Subcutaneous adipose tissue (tissue), 4 donors: ENCODE measurements around the gene PBX1. TPM values are rescaled to one million over a fixed set of nuclear protein-coding genes. Genes with fewer than 3 reads are reported as not detected.

Source experiments
- CTCF ChIP-seq: fragments of 450-650 bp; IDR thresholded peaks from one replicate; pipeline ENCODE4 v1.5.1; 2016; ENCODE audit warnings: low read depth, mild to moderate bottlenecking, control low read depth, antibody characterized with exemption, moderate library complexity
- total RNA-seq, 4 donors: library from RNA; depleted of rRNA; stranded (reverse); fragments of >200 nt; gene quantifications; one replicate each; pipeline ENCODE4 v1.1.0, GENCODE V29; 2016

The PBX1 gene
- total RNA-seq, 4 donors from 2014 or later: 36.5 to 61.1 (median 54.2) TPM

- TF ChIP-seq CTCF: no peak
These were observed 221.3 kb downstream of the PBX1 start for GRCh38 chr1:164780111-164780812.

- TF ChIP-seq CTCF: no peak
These were observed 221.9 kb downstream of the PBX1 start for GRCh38 chr1:164780863-164781262.

GRCh38 chr1:164781972-164782371 is 223.0 kb downstream of the PBX1 start:
- no peak for TF ChIP-seq CTCF

DNA sequence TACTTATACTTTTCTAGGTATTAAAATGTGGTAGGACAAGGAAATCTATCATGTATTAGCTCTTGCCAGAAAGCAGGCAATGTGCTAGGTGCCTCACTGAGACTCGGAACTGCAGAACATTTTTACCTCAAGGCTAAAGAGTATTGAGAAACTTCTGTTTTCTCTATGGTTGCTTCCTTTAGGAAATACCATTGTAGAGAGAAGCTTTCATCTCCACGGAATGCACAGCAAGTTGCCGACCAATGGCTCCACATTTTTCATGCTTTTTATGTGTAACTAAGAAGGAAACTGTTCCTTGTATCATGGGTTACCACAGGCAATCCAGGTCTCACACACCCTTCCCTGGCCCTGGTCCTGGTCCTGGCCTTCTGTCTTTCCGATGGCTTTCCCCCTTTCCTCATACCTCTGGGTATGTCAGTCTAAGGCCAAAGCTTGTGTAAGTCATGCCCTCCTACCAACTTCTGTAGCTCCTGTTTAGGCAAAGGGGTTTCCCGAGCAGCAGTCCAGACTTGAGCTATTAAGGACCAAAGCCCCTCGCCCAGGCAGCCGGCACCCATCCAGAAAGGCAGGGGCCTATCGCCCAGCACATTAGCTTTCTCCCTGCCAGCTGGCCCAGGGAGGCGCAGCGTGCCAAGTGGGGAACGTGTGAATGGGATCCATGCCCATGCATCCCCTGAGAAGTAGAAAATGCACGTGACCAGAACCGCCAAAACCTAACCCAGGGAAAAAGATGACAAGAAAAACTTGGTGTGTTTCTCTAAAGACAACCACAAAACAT is 225.0 kb downstream of the PBX1 start:
- TF ChIP-seq CTCF: no peak

GRCh38 chr1:164784960-164785359 is 226.0 kb downstream of the PBX1 start:
- no peak for TF ChIP-seq CTCF

DNA sequence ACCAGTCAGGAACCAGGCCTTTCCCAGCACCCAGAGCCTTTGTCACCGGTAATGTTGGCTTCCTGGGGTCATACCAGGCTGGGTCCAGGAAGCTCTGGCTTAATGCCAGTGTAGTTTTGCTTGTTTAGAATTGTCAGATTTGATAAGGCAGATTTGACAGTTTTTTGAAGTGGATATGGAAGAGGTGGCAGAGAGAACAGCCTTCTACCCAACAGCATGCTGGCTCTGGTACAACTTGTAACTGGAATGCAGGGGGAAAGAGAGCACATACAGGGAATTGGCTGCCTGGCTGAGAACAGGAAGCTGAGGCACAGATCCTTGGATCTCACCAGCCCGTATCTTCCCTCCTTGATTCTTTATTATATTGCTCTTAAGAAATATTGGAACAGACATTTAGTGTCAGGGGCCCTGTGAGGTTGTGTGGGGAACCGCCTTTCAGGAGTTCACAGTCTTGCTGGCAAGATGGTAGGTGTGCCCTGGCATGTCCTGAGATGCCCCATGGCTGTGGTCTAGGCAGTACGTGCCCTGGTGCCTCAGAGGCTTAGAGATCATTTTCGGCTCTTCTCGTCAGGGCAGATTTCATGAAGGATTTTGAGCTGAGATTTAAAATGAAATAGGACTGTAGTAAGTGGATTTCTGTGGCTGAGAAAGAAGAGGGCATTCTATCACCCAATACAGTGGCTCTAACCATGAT is 227.0 kb downstream of the PBX1 start:
- TF ChIP-seq CTCF: no peak
